Caco-2 (cell line): ENCODE data around the gene GPATCH8. TPM values are rescaled to one million over a fixed set of nuclear protein-coding genes. Genes with fewer than 3 reads are reported as not detected.

ENCODE experiments used
- BruUV-seq: library from RNA; stranded (reverse); fragments of 400-500 nt; replicated peaks from 2 replicates; lab custom pipeline; 2021; lab: Mats Ljungman, UMichigan
- CTCF ChIA-PET: fragments of 300-600 bp; sonication (Branson Sonifier 250); formaldehyde crosslinking; loops from one replicate; lab custom pipeline; 2022; ENCODE audit warnings: antibody characterized with exemption; lab: Charles Lee
- POLR2A ChIA-PET: fragments of 300-600 bp; sonication (Branson Sonifier 250); formaldehyde crosslinking; loops from one replicate; lab custom pipeline; 2022; ENCODE audit warnings: antibody characterized with exemption; lab: Charles Lee
- DNase-seq, 2 experiments: peaks; one replicate each; pipeline versions ENCODE4 v3.0.0 to v3.0.0-alpha.2; 2020 to 2022
- H3K27me3 ChIP-seq: replicated peaks from 2 replicates; pipeline ENCODE4 v1.6.0; 2011; ENCODE audit warnings: low read length; ENCODE audit not compliant: control insufficient read depth, insufficient read depth
- H3K36me3 ChIP-seq: 2 replicates; pipeline ENCODE4 v1.5.1; 2011; ENCODE audit warnings: low read length; ENCODE audit not compliant: control insufficient read depth, insufficient read depth
- H3K4me1 ChIP-seq: fragments of 250-450 bp; sonication (Bioruptor Pico); 2 replicates; pipeline ENCODE4 v1.5.1; 2020; ENCODE audit warnings: mild to moderate bottlenecking
- H3K4me3 ChIP-seq: 2 replicates; pipeline ENCODE4 v1.5.1; 2011; ENCODE audit warnings: low read depth, mild to moderate bottlenecking, control low read depth, low read length
- H3K9me3 ChIP-seq: fragments of 250-450 bp; sonication (Bioruptor Pico); 2 replicates; pipeline ENCODE4 v1.5.1; 2020; ENCODE audit warnings: mild to moderate bottlenecking, moderate library complexity
- H3K27ac Mint-ChIP-seq: one replicate; pipeline ENCODE4 v1.8.0; 2022; ENCODE audit warnings: mixed read lengths; ENCODE audit not compliant: unreplicated experiment
- H3K27me3 Mint-ChIP-seq: one replicate; pipeline ENCODE4 v1.8.0; 2022; ENCODE audit warnings: mixed read lengths; ENCODE audit not compliant: insufficient read depth, unreplicated experiment
- H3K36me3 Mint-ChIP-seq: one replicate; pipeline ENCODE4 v1.8.0; 2022; ENCODE audit warnings: mild to moderate bottlenecking, mixed read lengths; ENCODE audit not compliant: insufficient read depth, unreplicated experiment
- H3K4me1 Mint-ChIP-seq: one replicate; pipeline ENCODE4 v1.8.0; 2022; ENCODE audit warnings: low read depth, mixed read lengths; ENCODE audit not compliant: unreplicated experiment
- H3K4me3 Mint-ChIP-seq: one replicate; pipeline ENCODE4 v1.8.0; 2022; ENCODE audit warnings: mild to moderate bottlenecking, moderate library complexity, mixed read lengths; ENCODE audit not compliant: unreplicated experiment
- H3K9me3 Mint-ChIP-seq: one replicate; pipeline ENCODE4 v1.8.0; 2022; ENCODE audit warnings: mixed read lengths; ENCODE audit not compliant: unreplicated experiment
- CTCF ChIP-seq, 2 experiments: fragments of 200-600 bp in 1 of 2; IDR thresholded peaks; 1 replicate in 1 of 2; 2 replicates in 1 of 2; pipeline versions ENCODE4 v1.5.1 to v1.8.0; 2011 to 2022; ENCODE audit warnings: antibody characterized with exemption in 1 of 2, control low read depth in 1 of 2, inconsistent platforms in 1 of 2, low read depth in 1 of 2, low read length in 1 of 2, mild to moderate bottlenecking in 1 of 2, moderate library complexity in 1 of 2; ENCODE audit not compliant: insufficient read depth in 1 of 2, severe bottlenecking in 1 of 2, unreplicated experiment in 1 of 2
- intact Hi-C: fragments of 100-400 bp; cut with micrococcal nuclease; formaldehyde crosslinking; loops from one replicate; pipeline ENCODE4 v1.10.0; 2022; ENCODE audit not compliant: unreplicated experiment
- total RNA-seq: library from RNA; stranded (reverse); gene quantifications from 2 replicates; pipeline ENCODE4 v1.2.3, GENCODE V29; 2022

The GPATCH8 gene
- total RNA-seq, 1 experiment from 2014 or later, result 53.4 TPM

GRCh38 chr17:44489581-44489980 is 13.6 kb downstream of the GPATCH8 start:
- H3K27me3 ChIP-seq, result no peaks in the 10 kb centered on the region
- BruUV-seq, result no TSS peak
- no peaks in the 10 kb centered on the region; the same call in 1 of the 2 replicates for H3K36me3 ChIP-seq
- intact Hi-C loops, result no loop called here
- H3K27me3 Mint-ChIP-seq, result no peaks in the 10 kb centered on the region
- peaks cover 17% of the 10 kb centered on the region for H3K4me1 Mint-ChIP-seq
- CTCF ChIA-PET, result no interaction called here
- H3K4me3 ChIP-seq, result no peak overlapping the region
- H3K4me3 Mint-ChIP-seq, result no peak overlapping the region
- no peaks in the 10 kb centered on the region for H3K9me3 Mint-ChIP-seq
- TF ChIP-seq CTCF (IDR thresholded peaks at IDR 0.05; ENCODE audit: insufficient read depth in 1 of 2, low read depth in 1 of 2, low read length in 1 of 2, severe bottlenecking in 1 of 2, unreplicated experiment in 1 of 2), result no peak
- peaks cover 13% of the 10 kb centered on the region; the same call in 1 of the 2 replicates for H3K4me1 ChIP-seq
- H3K9me3 ChIP-seq, result no peaks in the 10 kb centered on the region
- DNase-seq, result no peak
- peaks cover 9% of the 10 kb centered on the region for H3K36me3 Mint-ChIP-seq
- POLR2A ChIA-PET, result interaction anchor here (1.1 kb wide), 1 partner anchor 14 kb away, joined by 5 read pairs; no protein-coding TSS in a partner anchor
- no peak overlapping the region for H3K27ac Mint-ChIP-seq

GRCh38 chr17:44487170-44487569 is 16.0 kb downstream of the GPATCH8 start:
- no peaks in the 10 kb centered on the region for H3K9me3 Mint-ChIP-seq
- no peak for TF ChIP-seq CTCF (IDR thresholded peaks at IDR 0.05; ENCODE audit: insufficient read depth in 1 of 2, low read depth in 1 of 2, low read length in 1 of 2, severe bottlenecking in 1 of 2, unreplicated experiment in 1 of 2)
- no peak overlapping the region for H3K27ac Mint-ChIP-seq
- no peaks in the 10 kb centered on the region for H3K27me3 Mint-ChIP-seq
- ChIA-PET CTCF (interaction anchor here (0.6 kb wide), 1 partner anchor 159 kb away, joined by 5 read pairs; no protein-coding TSS in a partner anchor), POLR2A (no interaction called here)
- no peak overlapping the region for H3K4me3 Mint-ChIP-seq
- no TSS peak for BruUV-seq
- H3K36me3 Mint-ChIP-seq, result peaks cover 14% of the 10 kb centered on the region
- Histone ChIP-seq H3K36me3 (no peaks in the 10 kb centered on the region; the same call in 1 of the 2 replicates), H3K4me1 (peaks cover 13% of the 10 kb centered on the region; the same call in 1 of the 2 replicates), H3K27me3 (no peaks in the 10 kb centered on the region), H3K4me3 (no peak overlapping the region), H3K9me3 (no peaks in the 10 kb centered on the region)
- peaks cover 10% of the 10 kb centered on the region for H3K4me1 Mint-ChIP-seq
- no peak for DNase-seq
- intact Hi-C loops, result no loop called here

GRCh38 chr17:44473367-44473766 is 29.8 kb downstream of the GPATCH8 start:
- Mint-ChIP-seq H3K27ac (no peak overlapping the region), H3K9me3 (no peaks in the 10 kb centered on the region), H3K27me3 (no peaks in the 10 kb centered on the region), H3K4me3 (no peak overlapping the region), H3K4me1 (no peaks in the 10 kb centered on the region), H3K36me3 (peaks cover 24% of the 10 kb centered on the region)
- intact Hi-C loops, result no loop called here
- no TSS peak for BruUV-seq
- DNase-seq, result no peak
- TF ChIP-seq CTCF (IDR thresholded peaks at IDR 0.05; ENCODE audit: insufficient read depth in 1 of 2, low read depth in 1 of 2, low read length in 1 of 2, severe bottlenecking in 1 of 2, unreplicated experiment in 1 of 2), result no peak
- no peak overlapping the region for H3K4me3 ChIP-seq
- no peaks in the 10 kb centered on the region; the same call in 1 of the 2 replicates for H3K36me3 ChIP-seq
- H3K27me3 ChIP-seq, result no peaks in the 10 kb centered on the region
- ChIA-PET POLR2A (no interaction called here), CTCF (no interaction called here)
- H3K9me3 ChIP-seq, result no peaks in the 10 kb centered on the region
- peaks cover 13% of the 10 kb centered on the region for H3K4me1 ChIP-seq
